Osteoblast (primary cell): ENCODE measurements around the gene RABGAP1L. TPM values are rescaled to one million over a fixed set of nuclear protein-coding genes. Genes with fewer than 3 reads are reported as not detected.

Experiments
- DNase-seq: peaks from one replicate; pipeline ENCODE4 v3.0.0; 2011; ENCODE audit warnings: low spot score, mixed read lengths; ENCODE audit not compliant: insufficient read length; ENCODE audit errors: missing footprints
- H2AFZ ChIP-seq: 2 replicates; pipeline ENCODE4 v1.6.0; 2011; ENCODE audit warnings: mild to moderate bottlenecking, low read length
- H3K27ac ChIP-seq: 2 replicates; pipeline ENCODE4 v1.5.1; 2011; ENCODE audit warnings: mild to moderate bottlenecking, low read depth, low read length, moderate library complexity
- H3K27me3 ChIP-seq: 2 replicates; pipeline ENCODE4 v1.6.0; 2012; ENCODE audit warnings: mild to moderate bottlenecking, control low read depth, inconsistent platforms, low read length, moderate library complexity; ENCODE audit not compliant: insufficient read depth
- H3K36me3 ChIP-seq: 2 replicates; pipeline ENCODE4 v1.5.1; 2011; ENCODE audit warnings: mild to moderate bottlenecking, low read length, control low read depth, moderate library complexity; ENCODE audit not compliant: insufficient read depth
- H3K4me1 ChIP-seq: 2 replicates; pipeline ENCODE4 v1.5.1; 2011; ENCODE audit warnings: mild to moderate bottlenecking, low read length, control low read depth, moderate library complexity; ENCODE audit not compliant: insufficient read depth
- H3K4me2 ChIP-seq: 2 replicates; pipeline ENCODE4 v1.6.0; 2011; ENCODE audit warnings: mild to moderate bottlenecking, low read length; ENCODE audit not compliant: insufficient read depth
- H3K4me3 ChIP-seq: fragments of 200-600 bp; sonication (generic); 3 replicates; pipeline ENCODE4 v1.5.1; 2012; ENCODE audit warnings: mild to moderate bottlenecking, low read length, inconsistent platforms; ENCODE audit not compliant: insufficient read depth
- H3K79me2 ChIP-seq: 2 replicates; pipeline ENCODE4 v1.6.0; 2012; ENCODE audit warnings: mild to moderate bottlenecking, low read length, control low read depth, inconsistent platforms; ENCODE audit not compliant: insufficient read depth
- H3K9me3 ChIP-seq: 2 replicates; pipeline ENCODE4 v1.5.1; 2011; ENCODE audit warnings: low read depth, low read length, control low read depth
- H4K20me1 ChIP-seq: 2 replicates; pipeline ENCODE4 v1.6.0; 2012; ENCODE audit warnings: mild to moderate bottlenecking, low read length, control low read depth; ENCODE audit not compliant: insufficient read depth
- total RNA-seq: library from RNA; depleted of rRNA; stranded (reverse); fragments of >200 nt; gene quantifications from 2 replicates; pipeline ENCODE4 v1.2.3, GENCODE V29; 2012
- TF ChIP-seq, protein P1 (sequence below): IDR thresholded peaks from 2 replicates; pipeline ENCODE4 v1.5.1; 2011; ENCODE audit warnings: mild to moderate bottlenecking, low read depth, low read length, moderate library complexity; ENCODE audit errors: extremely low read depth

RABGAP1L gene
- total RNA-seq, 1 donor = 30.0 TPM

DNA sequence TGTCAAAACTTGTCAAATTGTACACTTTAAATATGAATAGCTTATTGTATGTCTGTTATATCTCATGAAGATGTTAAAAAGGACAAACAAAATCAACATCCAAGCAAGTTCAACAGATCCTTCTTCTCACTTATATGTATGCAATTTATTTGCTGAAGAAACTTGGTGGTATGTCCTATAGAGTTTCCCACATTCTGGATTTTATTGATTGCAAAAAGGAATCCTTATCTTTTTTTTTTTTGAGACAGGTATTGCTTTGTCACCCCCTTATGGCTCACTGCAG, 5.6 kb upstream of the RABGAP1L start:
- Histone ChIP-seq H3K4me2 (no peak overlapping the region), H3K4me3 (no peak overlapping the region), H3K36me3 (no peaks in the 10 kb centered on the region), H2AFZ (no peak overlapping the region), H3K27me3 (no peaks in the 10 kb centered on the region), H3K27ac (no peak overlapping the region), H3K9me3 (no peaks in the 10 kb centered on the region), H4K20me1 (no peaks in the 10 kb centered on the region), H3K79me2 (no peaks in the 10 kb centered on the region), H3K4me1 (peaks cover 5% of the 10 kb centered on the region)
- no peak for DNase-seq
- TF ChIP-seq, protein P1, sequence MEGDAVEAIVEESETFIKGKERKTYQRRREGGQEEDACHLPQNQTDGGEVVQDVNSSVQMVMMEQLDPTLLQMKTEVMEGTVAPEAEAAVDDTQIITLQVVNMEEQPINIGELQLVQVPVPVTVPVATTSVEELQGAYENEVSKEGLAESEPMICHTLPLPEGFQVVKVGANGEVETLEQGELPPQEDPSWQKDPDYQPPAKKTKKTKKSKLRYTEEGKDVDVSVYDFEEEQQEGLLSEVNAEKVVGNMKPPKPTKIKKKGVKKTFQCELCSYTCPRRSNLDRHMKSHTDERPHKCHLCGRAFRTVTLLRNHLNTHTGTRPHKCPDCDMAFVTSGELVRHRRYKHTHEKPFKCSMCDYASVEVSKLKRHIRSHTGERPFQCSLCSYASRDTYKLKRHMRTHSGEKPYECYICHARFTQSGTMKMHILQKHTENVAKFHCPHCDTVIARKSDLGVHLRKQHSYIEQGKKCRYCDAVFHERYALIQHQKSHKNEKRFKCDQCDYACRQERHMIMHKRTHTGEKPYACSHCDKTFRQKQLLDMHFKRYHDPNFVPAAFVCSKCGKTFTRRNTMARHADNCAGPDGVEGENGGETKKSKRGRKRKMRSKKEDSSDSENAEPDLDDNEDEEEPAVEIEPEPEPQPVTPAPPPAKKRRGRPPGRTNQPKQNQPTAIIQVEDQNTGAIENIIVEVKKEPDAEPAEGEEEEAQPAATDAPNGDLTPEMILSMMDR = no peak

DNA sequence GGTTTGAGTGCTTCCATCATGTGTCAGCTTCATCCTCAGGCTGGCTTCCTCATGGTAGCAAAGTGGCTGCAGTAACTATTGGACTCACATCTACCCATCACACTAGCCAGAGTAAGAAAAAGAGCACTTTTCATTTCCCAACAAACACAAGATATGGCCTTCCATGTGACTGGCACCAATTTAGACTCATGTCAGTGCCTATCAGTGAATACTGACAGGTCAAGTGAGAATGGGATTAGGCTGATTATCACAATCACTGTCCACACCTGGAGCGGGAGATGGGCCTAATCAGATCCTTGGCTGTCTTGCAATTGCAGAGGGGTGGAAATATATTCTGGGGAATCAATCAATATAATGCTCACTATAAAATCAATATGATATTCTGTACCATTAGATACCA, 2.9 kb upstream of the RABGAP1L start:
- TF ChIP-seq, protein P1 = no peak
- Histone ChIP-seq H4K20me1 (no peaks in the 10 kb centered on the region), H2AFZ (no peak overlapping the region), H3K27ac (no peak overlapping the region), H3K4me2 (no peak overlapping the region), H3K36me3 (no peaks in the 10 kb centered on the region), H3K9me3 (no peaks in the 10 kb centered on the region), H3K79me2 (peaks cover 12% of the 10 kb centered on the region), H3K4me3 (no peak overlapping the region), H3K4me1 (peaks cover 13% of the 10 kb centered on the region), H3K27me3 (no peaks in the 10 kb centered on the region)
- DNase-seq = peak; percentile 44

DNA sequence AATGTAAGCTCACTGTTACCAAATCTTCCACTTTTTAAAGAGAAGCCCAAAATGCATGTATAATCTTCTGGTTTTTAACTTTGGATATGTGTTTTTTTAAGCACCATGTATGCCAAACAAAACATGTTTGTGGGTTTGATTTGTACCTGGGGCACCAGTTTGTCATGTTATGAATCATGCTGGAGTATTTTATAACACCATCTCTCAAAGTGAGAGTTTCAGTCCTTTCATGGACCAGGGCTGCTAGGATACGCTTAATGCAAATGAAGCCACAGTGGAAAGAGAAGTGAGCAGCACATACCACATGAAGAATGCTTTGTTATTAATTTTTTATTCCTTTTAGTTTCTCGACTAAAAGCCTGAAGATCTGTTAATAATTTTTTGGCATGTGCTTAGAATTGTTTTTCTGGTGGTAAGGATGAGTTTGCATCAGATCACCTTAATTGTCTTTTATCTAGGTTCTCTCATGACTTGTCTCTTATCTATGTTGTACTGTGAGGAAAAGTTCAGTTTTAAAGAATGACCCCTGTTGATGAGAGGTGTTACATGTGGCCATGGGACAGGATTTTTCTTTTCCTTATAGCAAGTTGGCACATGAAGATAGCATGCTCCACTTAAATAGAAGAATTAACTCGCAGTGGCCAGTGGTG, 2.0 kb upstream of the RABGAP1L start:
- Histone ChIP-seq H3K4me3 (no peak overlapping the region), H3K36me3 (no peaks in the 10 kb centered on the region), H2AFZ (no peak overlapping the region), H3K9me3 (no peaks in the 10 kb centered on the region), H3K4me1 (peaks cover 13% of the 10 kb centered on the region), H3K4me2 (no peak overlapping the region), H3K27ac (no peak overlapping the region), H3K27me3 (no peaks in the 10 kb centered on the region), H3K79me2 (peaks cover 19% of the 10 kb centered on the region), H4K20me1 (peaks cover 2% of the 10 kb centered on the region)
- TF ChIP-seq, protein P1 = no peak
- DNase-seq = no peak

DNA sequence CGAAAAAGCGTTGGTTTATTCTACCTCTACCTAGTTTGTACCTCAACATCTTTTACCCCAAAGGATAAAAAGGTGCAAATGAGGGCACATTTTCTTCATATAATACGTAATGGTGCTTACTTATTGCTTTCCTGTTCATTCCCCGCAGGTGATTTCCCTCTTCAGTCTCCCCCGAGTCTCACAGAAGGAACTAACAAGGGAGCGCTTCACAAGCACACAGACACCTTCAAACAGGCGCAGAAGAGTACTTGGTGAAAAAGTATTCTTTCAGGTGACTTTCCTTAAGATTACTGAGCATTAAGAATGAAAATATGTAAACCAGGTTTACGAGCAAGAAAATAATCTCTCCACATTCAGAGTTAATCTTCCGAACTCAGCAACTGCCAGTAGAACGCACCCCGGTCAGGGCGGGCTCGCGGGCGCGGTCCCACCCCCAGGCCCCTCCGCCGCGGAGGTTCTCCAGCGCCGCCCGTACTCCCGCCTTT, 511 bp upstream of the RABGAP1L start:
- Histone ChIP-seq H3K79me2 (peaks cover 29% of the 10 kb centered on the region), H3K9me3 (no peaks in the 10 kb centered on the region), H3K27me3 (no peaks in the 10 kb centered on the region), H3K4me3 (peak overlapping the region; percentile 91), H3K4me1 (peaks cover 13% of the 10 kb centered on the region), H2AFZ (peak overlapping the region; percentile 94), H3K27ac (peak overlapping the region; percentile 13), H3K4me2 (peak overlapping the region; percentile 99), H3K36me3 (no peaks in the 10 kb centered on the region), H4K20me1 (peaks cover 2% of the 10 kb centered on the region)
- TF ChIP-seq, protein P1 = no peak
- DNase-seq = no peak
